ENCODE results near the gene TCOF1.

TCOF1 gene

DNA sequence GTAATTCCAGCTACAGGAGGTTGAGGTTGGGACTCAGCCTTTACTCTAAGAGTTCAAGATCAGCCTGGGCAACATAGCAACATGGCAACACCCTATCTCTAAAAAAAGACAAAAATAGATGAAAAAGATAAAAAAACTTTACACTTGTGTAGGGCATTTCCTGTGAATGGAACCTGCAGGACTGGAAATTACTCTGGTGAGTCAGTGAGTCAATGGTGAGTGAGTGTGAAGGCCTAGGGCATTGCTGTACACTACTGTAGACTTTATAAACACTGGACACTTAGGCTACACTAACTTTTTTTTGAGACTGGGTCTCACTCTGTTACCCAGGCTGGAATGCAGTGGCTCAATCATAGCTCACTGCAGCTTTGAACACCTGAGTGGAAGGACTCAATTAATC lies 35.3 kb upstream of the TCOF1 start:
- no peak for DNase-seq (ENCODE audit: low read depth in 2 of 3, low spot score in 2 of 3)

GRCh38 chr5:150323092-150323491 lies 34.4 kb upstream of the TCOF1 start:
- no peak for DNase-seq (ENCODE audit: low read depth in 2 of 3, low spot score in 2 of 3)

GRCh38 chr5:150323819-150324218 lies 33.7 kb upstream of the TCOF1 start:
- DNase-seq (ENCODE audit: low read depth in 2 of 3, low spot score in 2 of 3) = no peak

DNA sequence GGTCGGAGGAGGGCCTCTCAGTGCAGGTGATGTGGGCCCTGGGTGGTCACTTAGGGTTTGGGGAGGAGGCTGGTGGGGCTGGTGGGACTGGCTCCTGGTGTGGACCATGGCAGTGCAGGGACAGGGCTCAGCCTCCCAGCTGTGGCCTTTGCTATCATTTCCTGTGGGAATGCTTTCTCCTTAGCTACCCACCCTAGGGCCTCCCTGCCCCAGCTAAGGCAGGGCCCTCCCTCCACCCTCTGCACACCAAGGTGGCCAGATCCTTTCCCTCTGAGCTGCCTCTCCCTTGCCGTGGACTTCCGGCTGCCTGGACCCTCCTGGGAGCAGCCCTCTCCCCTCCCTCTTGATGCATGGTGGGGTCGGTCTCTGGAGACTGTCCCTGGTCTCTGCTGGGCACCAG lies 32.1 kb upstream of the TCOF1 start:
- DNase-seq (ENCODE audit: low read depth in 2 of 3, low spot score in 2 of 3) = no peak

- no peak for DNase-seq (ENCODE audit: low read depth in 2 of 3, low spot score in 2 of 3)
These were observed 30.8 kb upstream of the TCOF1 start for GRCh38 chr5:150326707-150327106.

DNA sequence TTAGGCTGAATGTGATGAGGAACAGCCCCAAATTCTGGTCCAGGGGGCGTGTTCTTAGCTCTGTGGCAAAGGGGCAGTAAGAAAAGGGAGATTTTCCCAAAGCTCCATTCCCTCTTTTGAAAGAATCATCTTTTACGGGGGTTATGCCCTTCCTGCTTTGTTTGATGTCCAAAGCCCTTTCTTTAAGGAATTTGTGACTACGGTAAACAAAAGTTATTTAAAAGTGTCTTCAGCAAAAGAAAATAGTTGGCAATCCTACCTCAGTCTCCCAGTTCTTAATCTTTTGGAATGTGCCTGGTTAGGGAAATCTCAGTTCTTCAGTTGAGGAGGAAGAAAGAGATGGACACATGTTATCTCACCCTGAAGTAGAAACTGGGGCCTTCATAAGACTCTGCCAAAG lies 30.4 kb upstream of the TCOF1 start:
- DNase-seq (ENCODE audit: low read depth in 2 of 3, low spot score in 2 of 3) = no peak

DNA sequence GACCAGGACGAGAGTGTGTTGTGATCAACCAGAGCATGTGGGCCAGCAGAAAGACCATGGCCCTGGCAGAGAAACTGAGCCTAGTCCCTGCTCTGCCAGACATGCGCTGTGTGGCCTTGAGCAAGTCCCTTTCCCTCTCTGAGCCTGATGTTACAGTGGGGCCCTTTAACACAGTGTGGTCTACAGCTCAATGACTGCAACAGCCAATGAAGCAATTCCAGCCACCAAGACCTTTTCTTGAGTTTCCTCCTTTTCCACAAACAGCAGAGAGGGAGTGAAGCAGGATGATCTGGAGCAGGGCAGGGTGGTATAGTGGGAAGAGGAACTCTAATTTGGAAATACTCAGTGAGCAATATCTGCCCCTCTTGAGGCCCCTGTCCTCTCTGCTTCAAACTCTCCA lies 29.0 kb upstream of the TCOF1 start:
- no peak for DNase-seq (ENCODE audit: low read depth in 2 of 3, low spot score in 2 of 3)

- DNase-seq (ENCODE audit: low read depth in 2 of 3, low spot score in 2 of 3) = no peak
These were observed 28.5 kb upstream of the TCOF1 start for GRCh38 chr5:150329038-150329437.

GRCh38 chr5:150329881-150330876 lies 27.3 kb upstream of the TCOF1 start:
- DNase-seq (ENCODE audit: low read depth in 2 of 3, low spot score in 2 of 3) = no peak

DNA sequence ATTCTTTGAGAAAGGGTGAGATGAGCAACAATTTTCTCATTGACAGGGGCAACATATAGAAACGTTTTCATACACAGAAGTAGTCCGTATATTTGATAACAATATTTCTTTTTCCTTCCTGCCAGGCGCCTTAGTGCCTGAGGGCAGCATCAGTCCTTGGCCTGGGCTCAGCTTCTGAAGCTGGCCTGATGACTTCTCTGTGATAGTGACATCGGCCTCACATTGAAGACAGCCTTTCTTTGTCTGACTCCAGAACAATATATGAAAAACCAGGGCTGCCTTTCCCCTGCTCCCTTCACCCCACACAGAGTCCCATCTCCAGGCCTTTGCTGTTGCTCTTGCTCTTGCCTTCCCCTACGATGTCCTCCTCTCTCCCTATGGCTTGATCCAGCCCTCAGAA lies 24.1 kb upstream of the TCOF1 start:
- DNase-seq (ENCODE audit: low read depth in 2 of 3, low spot score in 2 of 3) = no peak

- DNase-seq (ENCODE audit: low read depth in 2 of 3, low spot score in 2 of 3) = no peak
These were observed 21.7 kb upstream of the TCOF1 start for GRCh38 chr5:150335778-150336177.

DNA sequence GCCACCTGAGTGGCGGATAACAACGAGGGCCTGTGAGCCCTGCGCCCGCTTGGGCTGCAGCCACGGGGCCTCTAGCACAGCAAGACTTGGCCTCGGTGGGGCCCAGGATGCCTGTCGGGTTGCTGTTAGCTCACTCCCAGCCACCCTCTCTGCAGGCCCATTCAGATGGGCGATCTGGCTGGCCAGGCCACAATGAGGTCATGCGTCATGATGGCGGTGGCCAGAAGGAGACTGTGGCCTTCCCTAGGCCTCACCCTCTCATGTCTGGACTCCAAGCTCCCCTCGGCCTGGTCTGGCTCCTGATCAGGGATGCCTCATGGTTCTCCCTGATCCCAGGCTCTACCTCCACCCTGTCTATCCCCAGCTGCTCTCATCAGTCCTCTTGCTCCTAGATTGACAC lies 19.0 kb upstream of the TCOF1 start:
- no peak for DNase-seq (ENCODE audit: low read depth in 2 of 3, low spot score in 2 of 3)

DNA sequence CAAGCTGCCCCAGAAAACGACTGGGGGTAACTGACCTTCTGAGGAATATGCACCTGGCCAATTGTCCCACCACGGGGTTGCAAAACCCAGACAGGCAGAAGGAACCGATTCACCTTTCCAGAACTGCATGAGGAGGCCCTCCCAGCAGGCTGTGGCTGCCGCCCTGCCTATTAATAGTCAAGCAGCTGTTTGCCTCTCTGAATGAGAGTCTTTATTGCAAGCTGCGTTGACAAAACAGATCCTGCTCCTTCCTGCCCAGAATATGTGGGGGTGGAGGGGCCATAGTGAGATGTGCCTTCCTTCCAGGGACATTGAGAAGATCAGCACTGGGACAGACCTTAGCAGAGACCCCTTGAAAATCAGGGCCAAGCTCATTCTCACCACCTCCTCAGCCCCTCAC lies 18.3 kb upstream of the TCOF1 start:
- no peak for DNase-seq (ENCODE audit: low read depth in 2 of 3, low spot score in 2 of 3)

GRCh38 chr5:150339841-150340240 lies 17.7 kb upstream of the TCOF1 start:
- DNase-seq (ENCODE audit: low read depth in 2 of 3, low spot score in 2 of 3) = no peak

GRCh38 chr5:150340614-150341255 lies 16.8 kb upstream of the TCOF1 start:
- DNase-seq (ENCODE audit: low read depth in 2 of 3, low spot score in 2 of 3) = no peak

GRCh38 chr5:150341331-150341730 lies 16.2 kb upstream of the TCOF1 start:
- DNase-seq (ENCODE audit: low read depth in 2 of 3, low spot score in 2 of 3) = no peak

- DNase-seq (ENCODE audit: low read depth in 2 of 3, low spot score in 2 of 3) = no peak
These were observed 15.5 kb upstream of the TCOF1 start for GRCh38 chr5:150341989-150342388.

GRCh38 chr5:150342583-150342982 lies 14.9 kb upstream of the TCOF1 start:
- DNase-seq (ENCODE audit: low read depth in 2 of 3, low spot score in 2 of 3) = no peak

GRCh38 chr5:150343994-150344631 lies 13.4 kb upstream of the TCOF1 start:
- DNase-seq (ENCODE audit: low read depth in 2 of 3, low spot score in 2 of 3) = no peak

DNA sequence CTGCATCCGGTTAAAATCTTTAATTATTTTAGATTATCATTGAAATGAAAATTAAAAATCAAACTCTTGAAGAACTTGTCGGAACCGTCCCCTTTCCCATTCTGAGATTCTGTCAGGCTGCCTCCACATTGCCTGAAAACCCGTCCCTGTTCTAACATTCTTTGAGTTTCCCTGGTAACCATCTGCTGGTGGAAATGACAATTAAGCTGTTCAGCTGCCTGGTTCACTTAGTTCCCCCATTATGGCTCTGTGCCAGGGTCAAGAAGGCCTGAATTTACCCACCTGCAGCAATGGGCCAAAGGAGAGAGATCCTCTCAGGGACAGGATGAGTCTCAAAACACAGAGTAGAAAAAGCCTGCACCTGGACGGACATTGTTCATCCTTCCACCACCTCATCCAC lies 11.8 kb upstream of the TCOF1 start:
- no peak for DNase-seq (ENCODE audit: low read depth in 2 of 3, low spot score in 2 of 3)

- no peak for DNase-seq (ENCODE audit: low read depth in 2 of 3, low spot score in 2 of 3)
These were observed 10.9 kb upstream of the TCOF1 start for GRCh38 chr5:150346592-150346991.

DNA sequence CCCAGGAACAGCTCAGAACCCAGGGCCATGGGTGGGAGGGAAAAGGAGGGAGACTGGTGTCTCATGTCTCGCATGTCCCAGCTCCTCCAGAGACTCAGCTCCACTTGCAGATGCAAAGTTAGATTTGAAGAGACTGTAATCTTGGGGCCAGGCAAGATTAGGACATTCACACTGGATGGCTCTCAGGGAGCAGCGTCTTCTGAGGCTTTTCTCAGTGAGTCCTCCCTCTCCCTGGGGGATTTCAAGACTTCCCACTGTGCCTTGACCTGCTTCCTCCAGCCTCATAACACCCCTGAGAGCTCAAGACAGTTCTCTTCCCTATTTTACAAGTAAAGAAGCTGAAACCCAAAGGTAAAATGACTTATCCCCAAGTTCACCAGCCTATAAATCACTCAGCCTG lies 10.5 kb upstream of the TCOF1 start:
- no peak for DNase-seq (ENCODE audit: low read depth in 2 of 3, low spot score in 2 of 3)
